ENCODE measurements around the gene ZNF592.

The ZNF592 gene

DNA sequence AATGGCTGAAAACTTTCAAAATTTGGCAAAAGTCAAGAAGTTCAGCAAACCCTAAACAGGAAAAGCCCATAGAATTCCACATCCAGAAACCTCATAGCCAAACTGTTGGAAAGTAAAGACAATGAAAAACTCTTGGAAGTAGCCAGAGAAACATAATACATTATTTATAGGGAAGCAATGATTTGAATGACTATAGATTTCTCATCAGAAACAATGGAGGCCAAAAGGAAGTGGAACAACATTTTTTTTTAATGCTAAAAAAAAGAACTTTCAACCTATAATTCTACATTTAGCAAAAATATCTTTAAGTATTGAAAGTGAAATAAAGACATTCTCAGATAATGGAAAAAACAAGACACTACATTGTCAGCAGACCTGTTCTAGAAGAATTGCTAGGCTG is 99.0 kb downstream of the ZNF592 start:
- POLR2A ChIA-PET, result no interaction called here
- CTCF ChIA-PET, result no interaction called here
- TF ChIP-seq ZNF132 (tag by site-specific recombination; IDR thresholded peaks at IDR 0.05; ENCODE audit: borderline replicate concordance) (no peak), SETDB1 (IDR thresholded peaks at IDR 0.05; ENCODE audit: insufficient read length, low read length) (peak; percentile 62), SP3 (tag by site-specific recombination; IDR thresholded peaks at IDR 0.05) (no peak), ZBTB44 (tag by site-specific recombination; IDR thresholded peaks at IDR 0.05) (no peak), ZNF266 (tag by site-specific recombination; IDR thresholded peaks at IDR 0.05; ENCODE audit: low read depth) (no peak)
- H3K27ac ChIP-seq (ENCODE audit: extremely low read depth, low read depth, low read length), result no peak overlapping the region
- no peaks in the 10 kb centered on the region for H3K36me3 ChIP-seq (ENCODE audit: control insufficient read depth in 2 of 2, insufficient read depth in 1 of 2, low read length in 2 of 2)
- H3K4me1 ChIP-seq (ENCODE audit: control insufficient read depth, insufficient read depth, low read length), result no peaks in the 10 kb centered on the region
- H3K9me3 ChIP-seq (ENCODE audit: control insufficient read depth, insufficient read depth, low read depth, low read length), result peaks cover 3% of the 10 kb centered on the region; the same call in 1 of the 2 replicates
- H3K4me3 ChIP-seq (ENCODE audit: low read depth, low read length), result no peak overlapping the region

DNA sequence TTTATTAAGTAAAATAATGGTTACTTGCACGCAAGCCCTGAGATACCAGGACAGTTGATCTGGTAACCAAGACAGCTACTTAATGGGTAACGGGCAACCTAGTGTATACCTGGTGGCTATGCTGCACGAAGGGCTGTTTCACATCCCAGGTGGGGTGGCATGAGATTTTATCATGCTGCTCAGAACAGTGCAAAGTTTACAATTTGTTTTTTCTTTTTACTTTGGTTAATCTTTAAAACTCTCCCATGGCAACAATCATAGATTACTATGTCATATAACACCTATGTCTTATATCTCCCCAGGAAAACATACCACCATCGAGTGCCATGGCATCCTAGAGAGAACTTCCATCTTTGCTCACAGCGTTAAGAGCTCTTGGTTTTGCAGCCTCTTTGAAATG is 103.8 kb downstream of the ZNF592 start:
- Histone ChIP-seq H3K36me3 (ENCODE audit: control insufficient read depth in 2 of 2, insufficient read depth in 1 of 2, low read length in 2 of 2) (no peaks in the 10 kb centered on the region), H3K27ac (ENCODE audit: extremely low read depth, low read depth, low read length) (no peak overlapping the region), H3K4me1 (ENCODE audit: control insufficient read depth, insufficient read depth, low read length) (no peaks in the 10 kb centered on the region), H3K4me3 (ENCODE audit: low read depth, low read length) (no peak overlapping the region), H3K9me3 (ENCODE audit: control insufficient read depth, insufficient read depth, low read depth, low read length) (no peaks in the 10 kb centered on the region)
- TF ChIP-seq ZNF2 (tag by site-specific recombination; IDR thresholded peaks at IDR 0.05) (no peak), ZNF184 (tag by site-specific recombination; IDR thresholded peaks at IDR 0.05) (no peak), ZNF48 (tag by site-specific recombination; IDR thresholded peaks at IDR 0.05) (no peak), OVOL3 (tag by site-specific recombination; IDR thresholded peaks at IDR 0.05) (no peak), ZBTB8A (tag by site-specific recombination; IDR thresholded peaks at IDR 0.05) (no peak), ZNF311 (tag by site-specific recombination; IDR thresholded peaks at IDR 0.05; ENCODE audit: borderline replicate concordance) (no peak), ZBTB1 (tag by site-specific recombination; IDR thresholded peaks at IDR 0.05) (no peak), ZNF621 (tag by site-specific recombination; IDR thresholded peaks at IDR 0.05) (no peak), ZBTB20 (tag by site-specific recombination; IDR thresholded peaks at IDR 0.05) (no peak), GLIS1 (tag by site-specific recombination; IDR thresholded peaks at IDR 0.05) (no peak), ZNF335 (tag by site-specific recombination; conservative IDR thresholded peaks at IDR 0.05) (no peak), ZNF274 (IDR thresholded peaks at IDR 0.05; ENCODE audit: low read length) (no peak), ZNF274 (tag by site-specific recombination; IDR thresholded peaks at IDR 0.05; ENCODE audit: borderline replicate concordance) (no peak)
- POLR2A ChIA-PET, result no interaction called here
- CTCF ChIA-PET, result interaction anchor here (0.7 to 1.3 kb wide), 4 partner anchors 57 to 198 kb away, joined by 3 to 5 read pairs (median 3); no protein-coding TSS in a partner anchor

- Histone ChIP-seq H3K4me1 (ENCODE audit: control insufficient read depth, insufficient read depth, low read length) (no peaks in the 10 kb centered on the region), H3K27ac (ENCODE audit: extremely low read depth, low read depth, low read length) (no peak overlapping the region), H3K4me3 (ENCODE audit: low read depth, low read length) (no peak overlapping the region), H3K36me3 (ENCODE audit: control insufficient read depth in 2 of 2, insufficient read depth in 1 of 2, low read length in 2 of 2) (no peaks in the 10 kb centered on the region), H3K9me3 (ENCODE audit: control insufficient read depth, insufficient read depth, low read depth, low read length) (no peaks in the 10 kb centered on the region)
- CTCF ChIA-PET, result interaction anchor here (0.7 to 1.3 kb wide), 4 partner anchors 9 to 73 kb away, joined by 3 to 4 read pairs (median 3); no protein-coding TSS in a partner anchor
- POLR2A ChIA-PET, result interaction anchor here (0.6 kb wide), 1 partner anchor 201 kb away, joined by 3 read pairs; the partner anchor contains the start of gene WDR73
- TF ChIP-seq, protein P1, sequence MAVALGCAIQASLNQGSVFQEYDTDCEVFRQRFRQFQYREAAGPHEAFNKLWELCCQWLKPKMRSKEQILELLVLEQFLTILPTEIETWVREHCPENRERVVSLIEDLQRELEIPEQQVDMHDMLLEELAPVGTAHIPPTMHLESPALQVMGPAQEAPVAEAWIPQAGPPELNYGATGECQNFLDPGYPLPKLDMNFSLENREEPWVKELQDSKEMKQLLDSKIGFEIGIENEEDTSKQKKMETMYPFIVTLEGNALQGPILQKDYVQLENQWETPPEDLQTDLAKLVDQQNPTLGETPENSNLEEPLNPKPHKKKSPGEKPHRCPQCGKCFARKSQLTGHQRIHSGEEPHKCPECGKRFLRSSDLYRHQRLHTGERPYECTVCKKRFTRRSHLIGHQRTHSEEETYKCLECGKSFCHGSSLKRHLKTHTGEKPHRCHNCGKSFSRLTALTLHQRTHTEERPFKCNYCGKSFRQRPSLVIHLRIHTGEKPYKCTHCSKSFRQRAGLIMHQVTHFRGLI (tag by site-specific recombination; IDR thresholded peaks at IDR 0.05), result no peak
- no peak for TF ChIP-seq TRIM28 (IDR thresholded peaks at IDR 0.05; ENCODE audit: borderline replicate concordance, low read length)
- TF ChIP-seq ZNF302 (tag by site-specific recombination; IDR thresholded peaks at IDR 0.05; ENCODE audit: low read depth), result no peak
- no peak for TF ChIP-seq SP2 (tag by site-specific recombination; IDR thresholded peaks at IDR 0.05)
- no peak for TF ChIP-seq ZNF169 (tag by site-specific recombination; IDR thresholded peaks at IDR 0.05)
- no peak for TF ChIP-seq ZNF621 (tag by site-specific recombination; IDR thresholded peaks at IDR 0.05)
- no peak for TF ChIP-seq ZNF76 (tag by site-specific recombination; IDR thresholded peaks at IDR 0.05; ENCODE audit: borderline replicate concordance, low read depth)
- no peak for TF ChIP-seq ZBTB1 (tag by site-specific recombination; IDR thresholded peaks at IDR 0.05)
- TF ChIP-seq SCRT2 (tag by site-specific recombination; IDR thresholded peaks at IDR 0.05), result no peak
- TF ChIP-seq ATF2 (tag by site-specific recombination; IDR thresholded peaks at IDR 0.05; ENCODE audit: low read depth), result no peak
- TF ChIP-seq ZFP41 (tag by site-specific recombination; IDR thresholded peaks at IDR 0.05; ENCODE audit: borderline replicate concordance), result no peak
These were observed 106.7 kb downstream of the ZNF592 start for GRCh38 chr15:84855136-84855535.
